Stimulated activated memory B cell treated with anti-CD40 and anti-IgM and Interleukin-4, amounts not matched to agents 10 μg/mL and 1 μg/mL and 100 μg/mL, for 72 hours (primary cell): ENCODE results near the gene ACVR1B.

Experiments
- ATAC-seq: fragments of 150-1000 bp; cut with Tn5 transposase; 2 replicates; pipeline ENCODE4 v1.10.0; 2021
- H3K27ac Mint-ChIP-seq: one replicate; pipeline ENCODE4 v1.8.0; 2022; ENCODE audit warnings: mild to moderate bottlenecking, mixed read lengths
- H3K27me3 Mint-ChIP-seq: one replicate; pipeline ENCODE4 v1.8.0; 2022; ENCODE audit warnings: mixed read lengths
- H3K36me3 Mint-ChIP-seq: one replicate; pipeline ENCODE4 v1.8.0; 2022; ENCODE audit warnings: mixed read lengths
- H3K4me1 Mint-ChIP-seq: one replicate; pipeline ENCODE4 v1.8.0; 2022; ENCODE audit warnings: mixed read lengths
- H3K4me3 Mint-ChIP-seq: one replicate; pipeline ENCODE4 v1.8.0; 2022; ENCODE audit warnings: mild to moderate bottlenecking, moderate library complexity, mixed read lengths
- H3K9me3 Mint-ChIP-seq: one replicate; pipeline ENCODE4 v1.8.0; 2022; ENCODE audit warnings: mixed read lengths

Gene ACVR1B

GRCh38 chr12:51913071-51914033 lies 38.1 kb upstream of the ACVR1B start:
- no peak overlapping the region for H3K4me3 Mint-ChIP-seq
- no peaks in the 10 kb centered on the region for H3K9me3 Mint-ChIP-seq
- no peak for ATAC-seq
- H3K27me3 Mint-ChIP-seq, result peaks cover 71% of the 10 kb centered on the region
- no peak overlapping the region for H3K27ac Mint-ChIP-seq
- no peaks in the 10 kb centered on the region for H3K36me3 Mint-ChIP-seq
- peaks cover 16% of the 10 kb centered on the region for H3K4me1 Mint-ChIP-seq

- H3K36me3 Mint-ChIP-seq, result no peaks in the 10 kb centered on the region
- peaks cover 62% of the 10 kb centered on the region for H3K27me3 Mint-ChIP-seq
- no peaks in the 10 kb centered on the region for H3K9me3 Mint-ChIP-seq
- no peak overlapping the region for H3K27ac Mint-ChIP-seq
- H3K4me3 Mint-ChIP-seq, result no peak overlapping the region
- peaks cover 16% of the 10 kb centered on the region for H3K4me1 Mint-ChIP-seq
- ATAC-seq, result no peak
Observed at GRCh38 chr12:51914034-51914923, 37.2 kb upstream of the ACVR1B start.

- H3K9me3 Mint-ChIP-seq, result no peaks in the 10 kb centered on the region
- no peaks in the 10 kb centered on the region for H3K36me3 Mint-ChIP-seq
- no peak overlapping the region for H3K4me3 Mint-ChIP-seq
- no peak for ATAC-seq
- H3K4me1 Mint-ChIP-seq, result peaks cover 16% of the 10 kb centered on the region
- peaks cover 54% of the 10 kb centered on the region for H3K27me3 Mint-ChIP-seq
- no peak overlapping the region for H3K27ac Mint-ChIP-seq
Observed at GRCh38 chr12:51915003-51915625, 36.4 kb upstream of the ACVR1B start.

DNA sequence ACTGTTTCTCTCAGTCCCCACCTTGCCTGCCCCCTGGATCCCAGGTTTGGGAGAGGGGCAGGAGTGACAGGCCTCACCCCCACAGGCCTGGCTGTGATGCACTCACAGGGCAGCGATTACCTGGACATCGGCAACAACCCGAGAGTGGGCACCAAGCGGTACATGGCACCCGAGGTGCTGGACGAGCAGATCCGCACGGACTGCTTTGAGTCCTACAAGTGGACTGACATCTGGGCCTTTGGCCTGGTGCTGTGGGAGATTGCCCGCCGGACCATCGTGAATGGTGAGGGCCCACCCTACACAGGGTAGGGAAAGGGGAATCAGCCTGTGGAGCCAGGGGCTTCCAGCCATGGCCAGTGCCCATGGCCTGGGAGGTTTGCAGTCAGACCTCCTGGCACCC lies 35.5 kb upstream of the ACVR1B start:
- peaks cover 14% of the 10 kb centered on the region for H3K4me1 Mint-ChIP-seq
- ATAC-seq, result no peak
- H3K9me3 Mint-ChIP-seq, result no peaks in the 10 kb centered on the region
- peaks cover 45% of the 10 kb centered on the region for H3K27me3 Mint-ChIP-seq
- no peak overlapping the region for H3K27ac Mint-ChIP-seq
- no peaks in the 10 kb centered on the region for H3K36me3 Mint-ChIP-seq
- H3K4me3 Mint-ChIP-seq, result no peak overlapping the region

GRCh38 chr12:51917041-51917590 lies 34.4 kb upstream of the ACVR1B start:
- no peak overlapping the region for H3K27ac Mint-ChIP-seq
- no peak for ATAC-seq
- peaks cover 4% of the 10 kb centered on the region for H3K4me1 Mint-ChIP-seq
- peaks cover 34% of the 10 kb centered on the region for H3K27me3 Mint-ChIP-seq
- H3K36me3 Mint-ChIP-seq, result no peaks in the 10 kb centered on the region
- H3K9me3 Mint-ChIP-seq, result no peaks in the 10 kb centered on the region
- H3K4me3 Mint-ChIP-seq, result no peak overlapping the region

GRCh38 chr12:51917746-51918453 lies 33.6 kb upstream of the ACVR1B start:
- no peak for ATAC-seq
- Mint-ChIP-seq H3K4me3 (no peak overlapping the region), H3K9me3 (no peaks in the 10 kb centered on the region), H3K27ac (no peak overlapping the region), H3K36me3 (no peaks in the 10 kb centered on the region), H3K27me3 (peaks cover 26% of the 10 kb centered on the region), H3K4me1 (peaks cover 8% of the 10 kb centered on the region)

GRCh38 chr12:51920046-51920445 lies 31.5 kb upstream of the ACVR1B start:
- ATAC-seq, result no peak
- H3K27me3 Mint-ChIP-seq, result peaks cover 8% of the 10 kb centered on the region
- no peak overlapping the region for H3K27ac Mint-ChIP-seq
- H3K4me1 Mint-ChIP-seq, result peaks cover 29% of the 10 kb centered on the region
- no peak overlapping the region for H3K4me3 Mint-ChIP-seq
- no peaks in the 10 kb centered on the region for H3K36me3 Mint-ChIP-seq
- no peaks in the 10 kb centered on the region for H3K9me3 Mint-ChIP-seq

DNA sequence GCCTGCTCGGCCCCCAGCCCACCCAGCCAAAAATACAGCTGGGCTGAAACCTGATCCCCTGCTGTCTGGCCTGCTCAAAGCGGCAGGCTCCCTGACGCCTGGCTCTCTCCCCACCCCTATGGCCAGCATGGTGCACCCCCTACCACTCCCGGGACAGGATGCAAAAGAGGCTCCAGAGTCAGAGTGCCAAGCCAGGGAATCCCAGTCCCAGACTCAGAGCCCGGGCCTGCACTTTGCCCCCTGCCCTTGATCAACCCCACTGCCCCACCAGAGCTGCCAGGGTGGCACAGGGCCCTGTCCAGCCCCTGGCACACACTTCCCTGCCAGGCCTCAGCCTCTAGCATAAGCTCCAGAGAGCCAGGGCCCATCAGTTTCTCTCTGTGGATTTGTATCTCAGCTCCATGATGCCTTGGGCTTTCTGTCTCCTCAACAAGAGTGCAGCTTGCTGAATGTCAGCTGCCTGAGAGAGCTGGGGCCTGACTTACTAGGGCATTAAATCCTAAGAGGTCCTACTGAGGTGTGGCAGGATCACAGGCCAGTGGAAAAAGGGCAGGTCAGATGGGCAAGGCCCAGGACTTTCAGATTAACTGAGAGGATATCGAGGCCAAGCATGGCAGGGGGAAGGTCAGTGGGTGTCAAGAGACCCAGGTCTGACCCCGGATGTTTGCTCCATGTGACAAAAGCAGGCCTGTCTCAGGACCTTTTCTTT lies 30.3 kb upstream of the ACVR1B start:
- peaks cover 37% of the 10 kb centered on the region for H3K4me1 Mint-ChIP-seq
- H3K36me3 Mint-ChIP-seq, result no peaks in the 10 kb centered on the region
- no peaks in the 10 kb centered on the region for H3K27me3 Mint-ChIP-seq
- H3K9me3 Mint-ChIP-seq, result no peaks in the 10 kb centered on the region
- no peak overlapping the region for H3K4me3 Mint-ChIP-seq
- no peak for ATAC-seq
- H3K27ac Mint-ChIP-seq, result no peak overlapping the region

DNA sequence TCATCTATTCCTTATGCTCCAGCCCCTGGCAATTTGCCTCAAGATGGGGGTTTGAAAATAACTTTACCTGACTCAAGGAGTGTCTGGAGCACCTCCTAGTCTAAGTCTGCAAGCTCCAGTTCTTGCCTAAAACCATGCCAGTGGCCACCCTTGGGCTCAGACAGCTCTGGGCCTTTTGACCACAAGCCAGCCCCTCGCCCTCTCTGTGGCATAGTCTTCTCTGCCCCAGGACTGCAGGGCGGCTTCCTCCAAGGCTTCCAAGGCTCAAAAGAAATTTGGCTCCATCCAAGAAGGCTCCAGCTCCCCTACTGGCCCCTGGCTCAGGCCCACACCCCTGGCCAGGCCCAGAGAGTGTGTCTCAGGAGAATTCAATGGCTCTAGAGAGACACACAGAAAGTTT lies 29.4 kb upstream of the ACVR1B start:
- H3K4me3 Mint-ChIP-seq, result no peak overlapping the region
- peaks cover 37% of the 10 kb centered on the region for H3K4me1 Mint-ChIP-seq
- no peak overlapping the region for H3K27ac Mint-ChIP-seq
- no peaks in the 10 kb centered on the region for H3K36me3 Mint-ChIP-seq
- no peaks in the 10 kb centered on the region for H3K27me3 Mint-ChIP-seq
- H3K9me3 Mint-ChIP-seq, result no peaks in the 10 kb centered on the region
- ATAC-seq, result no peak

DNA sequence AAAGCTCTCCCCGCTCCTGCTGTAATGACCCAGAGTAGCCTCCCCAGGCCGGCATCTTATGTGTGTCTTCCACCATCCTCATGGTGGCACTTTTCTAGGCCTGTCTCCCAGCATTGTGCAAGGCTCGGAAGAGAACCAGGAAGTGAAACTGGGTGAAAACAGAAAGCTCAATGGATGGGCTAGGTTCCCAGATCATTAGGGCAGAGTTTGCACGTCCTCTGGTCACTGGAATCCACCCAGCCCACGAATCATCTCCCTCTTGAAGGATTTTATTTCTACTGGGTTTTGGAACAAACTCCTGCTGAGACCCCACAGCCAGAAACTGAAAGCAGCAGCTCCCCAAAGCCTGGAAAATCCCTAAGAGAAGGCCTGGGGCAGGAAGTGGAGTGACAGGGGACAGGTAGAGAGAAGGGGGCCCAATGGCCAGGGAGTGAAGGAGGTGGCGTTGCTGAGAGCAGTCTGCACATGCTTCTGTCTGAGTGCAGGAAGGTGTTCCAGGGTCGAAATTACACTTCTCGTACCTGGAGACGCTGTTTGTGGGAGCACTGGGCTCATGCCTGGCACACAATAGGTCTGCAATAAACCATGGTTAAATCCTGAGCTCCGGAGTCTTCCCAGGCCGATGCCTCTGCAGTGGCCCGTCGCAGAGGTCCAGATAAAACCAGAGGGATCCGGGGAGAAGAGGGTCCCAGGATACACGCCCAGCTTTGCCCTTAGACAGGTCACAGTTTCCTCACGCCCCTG lies 28.6 kb upstream of the ACVR1B start:
- no peaks in the 10 kb centered on the region for H3K36me3 Mint-ChIP-seq
- no peak overlapping the region for H3K4me3 Mint-ChIP-seq
- peak overlapping the region; percentile 56 for H3K27ac Mint-ChIP-seq
- peaks cover 37% of the 10 kb centered on the region for H3K4me1 Mint-ChIP-seq
- ATAC-seq, result peak; percentile 62
- no peaks in the 10 kb centered on the region for H3K27me3 Mint-ChIP-seq
- no peaks in the 10 kb centered on the region for H3K9me3 Mint-ChIP-seq

DNA sequence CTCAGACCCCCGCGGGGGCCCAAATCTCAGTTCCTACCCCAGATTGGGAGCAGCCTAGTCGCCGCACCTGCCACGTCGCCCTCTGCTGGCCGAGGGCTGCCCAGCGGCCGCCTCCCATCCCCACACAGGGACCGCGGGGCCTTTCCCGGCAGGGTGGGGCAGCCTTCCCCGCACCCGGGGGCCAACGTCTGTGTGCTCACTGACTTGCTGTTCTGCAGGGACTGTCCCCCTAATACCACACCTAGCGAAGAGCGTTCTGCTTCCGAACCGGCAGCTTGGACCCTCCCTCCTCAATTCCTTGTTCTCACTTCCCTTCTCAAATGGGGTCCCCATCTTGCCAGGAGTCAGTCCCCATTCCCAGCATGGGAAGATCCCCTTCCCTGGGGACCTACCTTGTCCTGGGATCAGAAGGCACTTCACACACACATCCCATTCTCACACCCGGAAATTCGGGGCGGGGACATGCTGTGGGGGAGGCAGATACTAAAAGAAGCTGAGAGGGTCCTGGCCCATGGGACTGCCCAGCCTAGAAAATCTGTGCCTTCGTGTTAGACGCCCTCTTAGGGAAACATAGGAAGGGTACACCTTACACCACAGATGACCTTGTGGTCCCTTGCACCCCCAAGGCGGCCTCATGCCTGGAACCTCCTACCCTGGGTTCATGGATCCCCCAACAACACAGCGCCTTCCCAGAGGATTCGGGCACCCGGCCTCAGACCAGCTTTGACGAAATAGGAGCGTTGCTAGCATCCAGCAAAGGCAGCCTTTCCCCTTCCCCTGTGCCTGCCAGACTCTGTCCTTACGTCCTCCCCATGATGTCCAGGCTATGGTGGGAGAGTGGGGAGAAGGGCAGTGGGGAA lies 27.8 kb upstream of the ACVR1B start:
- Mint-ChIP-seq H3K27me3 (peaks cover 7% of the 10 kb centered on the region), H3K4me3 (peak overlapping the region; percentile 35), H3K9me3 (no peaks in the 10 kb centered on the region), H3K27ac (peak overlapping the region; percentile 56), H3K4me1 (peaks cover 37% of the 10 kb centered on the region), H3K36me3 (no peaks in the 10 kb centered on the region)
- peak; percentile 34 for ATAC-seq

DNA sequence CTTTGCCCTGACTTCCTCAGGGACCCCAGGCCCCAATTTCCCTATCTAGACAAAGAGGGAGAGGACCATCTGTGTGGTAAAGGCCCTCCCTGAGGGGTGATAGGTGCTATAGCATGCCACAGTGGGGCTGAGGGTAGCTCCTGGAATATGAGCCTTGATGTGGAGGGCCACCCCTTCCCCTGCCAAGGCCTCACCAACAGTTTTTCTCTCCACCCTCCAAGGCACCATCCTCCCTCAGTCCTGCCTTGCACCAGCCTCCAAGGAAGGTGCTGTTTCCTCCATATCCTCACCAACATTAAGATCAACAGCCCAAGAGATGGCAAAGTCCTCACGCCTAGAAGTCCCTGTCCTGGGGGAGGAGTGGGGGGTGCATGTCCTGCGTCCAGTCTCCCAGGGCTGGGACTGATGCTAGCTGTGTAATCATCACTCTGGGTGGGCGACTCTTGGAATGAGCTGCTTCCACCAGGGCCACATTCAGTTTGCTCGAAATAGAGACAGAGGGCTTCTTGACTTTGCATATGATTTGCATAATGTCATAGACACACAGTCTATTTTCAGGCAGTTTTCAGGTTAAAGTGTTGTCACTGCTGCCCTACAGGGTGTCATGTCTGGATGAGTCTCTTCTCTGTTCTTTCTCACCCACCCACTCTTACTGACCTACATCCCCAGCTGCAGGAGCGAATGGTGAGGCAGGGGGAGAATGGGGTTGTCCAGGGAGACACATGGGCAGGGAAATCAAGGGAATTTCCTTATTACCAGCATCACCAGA lies 26.8 kb upstream of the ACVR1B start:
- ATAC-seq, result peak; percentile 45
- Mint-ChIP-seq H3K4me3 (no peak overlapping the region), H3K27ac (peak overlapping the region; percentile 23), H3K9me3 (no peaks in the 10 kb centered on the region), H3K4me1 (peaks cover 37% of the 10 kb centered on the region), H3K27me3 (peaks cover 16% of the 10 kb centered on the region), H3K36me3 (no peaks in the 10 kb centered on the region)
